ENCODE results near the gene PLA2G4A. TPM values are rescaled to one million over a fixed set of nuclear protein-coding genes. Genes with fewer than 3 reads are reported as not detected.
A peak's percentile ranks its signal among the peaks of the same experiment; 100 is the strongest.

Gene PLA2G4A
- total and polyA plus RNA-seq, 7 donors = 0.24 to 0.71 (median 0.44) TPM

- 6 to 12% (median 7%) methylated on average over 2 of the region's 2 CpGs for WGBS, 3 donors
- H3K4me3 ChIP-seq = no peak overlapping the region
- peak in 2 of 4 donors; percentile 56 to 72 for ATAC-seq
- no peak overlapping the region for H3K27ac ChIP-seq
- H3K27me3 ChIP-seq (ENCODE audit: insufficient read depth in 3 of 3, low read length in 2 of 3) = no peaks in the 10 kb centered on the region
- intact Hi-C loops (cut with DNase I) = loop anchor here (2.0 to 5.0 kb wide), 2 partner anchors 499 to 503 kb away; no protein-coding TSS in a partner anchor
- no peaks in the 10 kb centered on the region for H3K36me3 ChIP-seq (ENCODE audit: insufficient read depth in 1 of 2, low read depth in 1 of 2)
- peak; percentile 60 for TF ChIP-seq CTCF (IDR thresholded peaks at IDR 0.05)
- no peaks in the 10 kb centered on the region for H3K4me1 ChIP-seq
- no peaks in the 10 kb centered on the region for H3K9me3 ChIP-seq
- no peak for DNase-seq
These were observed 157.2 kb downstream of the PLA2G4A start for GRCh38 chr1:186985889-186986491.

GRCh38 chr1:186987065-186987464 lies 158.3 kb downstream of the PLA2G4A start:
- no peak overlapping the region for H3K4me3 ChIP-seq
- H3K27ac ChIP-seq = no peak overlapping the region
- no peak for DNase-seq
- intact Hi-C loops (cut with DNase I) = loop anchor here (2.0 to 5.0 kb wide), 2 partner anchors 500 to 504 kb away; no protein-coding TSS in a partner anchor
- ATAC-seq = no peak
- no peaks in the 10 kb centered on the region for H3K9me3 ChIP-seq
- H3K4me1 ChIP-seq = no peaks in the 10 kb centered on the region
- no peak for TF ChIP-seq CTCF (IDR thresholded peaks at IDR 0.05)
- no peaks in the 10 kb centered on the region for H3K27me3 ChIP-seq (ENCODE audit: insufficient read depth in 3 of 3, low read length in 2 of 3)
- 55 to 64% (median 57%) methylated on average over 5 of the region's 5 CpGs for WGBS, 3 donors
- no peaks in the 10 kb centered on the region for H3K36me3 ChIP-seq (ENCODE audit: insufficient read depth in 1 of 2, low read depth in 1 of 2)

GRCh38 chr1:186987769-186988168 lies 159.0 kb downstream of the PLA2G4A start:
- ATAC-seq (no peak), DNase-seq (no peak)

GRCh38 chr1:186993996-186994395 lies 165.2 kb downstream of the PLA2G4A start:
- H3K27ac ChIP-seq = no peak overlapping the region
- intact Hi-C loops (cut with DNase I) = no loop called here
- no peaks in the 10 kb centered on the region for H3K9me3 ChIP-seq
- no peak overlapping the region for H3K4me3 ChIP-seq
- ATAC-seq (no peak), DNase-seq (no peak)
- no peak for TF ChIP-seq CTCF (IDR thresholded peaks at IDR 0.05)
- WGBS, 3 donors = 66 to 77% (median 69%) methylated on average over 3 of the region's 3 CpGs
- no peaks in the 10 kb centered on the region for H3K36me3 ChIP-seq (ENCODE audit: insufficient read depth in 1 of 2, low read depth in 1 of 2)
- no peaks in the 10 kb centered on the region for H3K27me3 ChIP-seq (ENCODE audit: insufficient read depth in 3 of 3, low read length in 2 of 3)
- no peaks in the 10 kb centered on the region for H3K4me1 ChIP-seq

More at GRCh38 chr1:186987769-186988168, 159.0 kb downstream of the PLA2G4A start:
- no peak overlapping the region for H3K27ac ChIP-seq
- H3K27me3 ChIP-seq (ENCODE audit: insufficient read depth in 3 of 3, low read length in 2 of 3) = no peaks in the 10 kb centered on the region
- no peaks in the 10 kb centered on the region for H3K36me3 ChIP-seq (ENCODE audit: insufficient read depth in 1 of 2, low read depth in 1 of 2)
- H3K4me1 ChIP-seq = no peaks in the 10 kb centered on the region
- TF ChIP-seq CTCF (IDR thresholded peaks at IDR 0.05) = no peak
- intact Hi-C loops (cut with DNase I) = loop anchor here (2.0 to 5.0 kb wide), 2 partner anchors 500 to 505 kb away; no protein-coding TSS in a partner anchor
- no peak overlapping the region for H3K4me3 ChIP-seq
- no peaks in the 10 kb centered on the region for H3K9me3 ChIP-seq

- Histone ChIP-seq H3K27ac (no peak overlapping the region), H3K27me3 (ENCODE audit: insufficient read depth in 3 of 3, low read length in 2 of 3) (no peaks in the 10 kb centered on the region), H3K9me3 (no peaks in the 10 kb centered on the region), H3K4me1 (no peaks in the 10 kb centered on the region), H3K36me3 (ENCODE audit: insufficient read depth in 1 of 2, low read depth in 1 of 2) (no peaks in the 10 kb centered on the region), H3K4me3 (no peak overlapping the region)
- DNase-seq = no peak
- intact Hi-C loops (cut with DNase I) = no loop called here
- no peak for ATAC-seq
- TF ChIP-seq CTCF (IDR thresholded peaks at IDR 0.05) = no peak
- WGBS, 3 donors = 79 to 89% (median 80%) methylated on average over 1 of the region's 1 CpG
These were observed 166.1 kb downstream of the PLA2G4A start for GRCh38 chr1:186994897-186995296.
